ENCODE data around the gene CKMT1B. TPM values are rescaled to one million over a fixed set of nuclear protein-coding genes. Genes with fewer than 3 reads are reported as not detected.
"Not testable (repeated sequence)": the region's sequence is repeated elsewhere in the genome, so short reads cannot be mapped to it uniquely, and the experiment has no call there.

Gene CKMT1B
- 1 to 10 TPM in 1 of 2 donors, under 1 TPM in 1; 0.58 to 4.0 TPM for total RNA-seq
- polyA plus RNA-seq (2013, experiment 1 of 2) = 4.8 TPM
- 3.4 TPM for polyA plus RNA-seq (2013, experiment 2 of 2)
- long read RNA-seq, experiment 1 = 0 reads
- long read RNA-seq, experiment 2 = 0 reads
- long read RNA-seq, experiment 3, transcript CKMT1B-207 (9 exons, 1,747 nt) = major isoform, 24 of 34 reads
- long read RNA-seq, experiment 3, partial matches to known transcripts = 2 of 34 reads
- long read RNA-seq, experiment 3, other reads (novel, unspliced or antisense) = 7 of 34 reads
- long read RNA-seq, experiment 4, partial matches to known transcripts = 0 of 2 reads
- long read RNA-seq, experiment 4, other reads (novel, unspliced or antisense) = 0 of 2 reads

DNA sequence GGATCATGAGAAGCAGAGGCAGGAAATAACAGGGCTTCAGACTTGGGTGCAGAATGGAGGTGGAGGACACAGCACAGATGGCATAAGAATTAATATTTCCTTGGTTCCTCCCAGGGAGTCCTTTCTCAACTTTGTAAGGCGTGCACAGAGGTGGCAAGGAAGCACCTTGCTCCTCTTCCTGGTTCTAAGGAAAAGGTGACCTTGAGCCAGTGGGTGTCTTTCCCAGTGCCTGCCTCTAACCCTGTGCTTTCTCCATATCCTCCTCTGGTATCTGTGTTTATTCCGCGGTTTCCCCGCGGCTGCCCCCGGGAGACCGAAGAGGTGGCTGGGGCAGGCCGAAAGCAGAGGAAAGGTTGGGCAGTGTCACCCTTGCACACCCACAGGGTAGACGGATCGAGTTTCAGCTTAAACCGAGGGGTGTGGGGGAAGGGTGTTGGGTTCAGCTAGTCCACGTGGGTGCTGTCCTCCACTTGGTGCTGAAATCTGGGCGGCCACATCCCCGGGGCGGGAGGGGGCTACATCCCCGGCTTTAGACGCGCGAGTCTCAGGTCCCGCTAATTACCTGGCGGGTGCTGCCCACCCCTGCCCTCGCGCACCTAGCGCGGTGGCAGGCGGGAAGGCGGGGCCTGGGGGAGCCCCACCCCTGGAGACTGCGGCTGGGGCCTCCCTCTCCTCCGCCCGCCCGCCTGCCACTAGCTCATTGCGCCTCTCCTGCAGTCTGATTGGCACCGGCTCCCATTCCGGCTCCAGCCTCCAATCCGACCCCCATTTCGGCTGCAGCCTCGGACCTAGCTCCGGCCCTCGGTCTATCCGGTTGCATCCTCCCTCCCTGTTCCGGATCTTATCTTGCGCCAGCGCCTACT lies at the start of gene CKMT1B:
Gene CKMT1B (plus strand): TSS at position 700 of the 863 bp plus-strand sequence. CDS start 192 bp downstream, outside the sequence.
- not testable (repeated sequence) for H3K9me3 Mint-ChIP-seq; H3K4me1 Mint-ChIP-seq; H3K9me3 ChIP-seq (ENCODE audit: control insufficient read depth, low read length); H3K27me3 Mint-ChIP-seq (ENCODE audit: insufficient read depth); H3K27me3 ChIP-seq (ENCODE audit: control insufficient read depth, insufficient read depth, low read length, poor library complexity, severe bottlenecking); H3K9ac ChIP-seq (ENCODE audit: extremely low read depth, low read length, poor library complexity, severe bottlenecking); H3K4me1 ChIP-seq (ENCODE audit: control insufficient read depth, insufficient read depth, low read length); H3K4me3 Mint-ChIP-seq; H3K27ac Mint-ChIP-seq; H3K27ac ChIP-seq (ENCODE audit: low read depth, low read length); DNase-seq; H3K36me3 ChIP-seq (ENCODE audit: control insufficient read depth, insufficient read depth, low read length); H3K4me3 ChIP-seq (ENCODE audit: low read length); H3K36me3 Mint-ChIP-seq (ENCODE audit: low read depth)
- WGBS, 2 experiments (ENCODE audit: insufficient coverage in 1 of 2, insufficient read length in 1 of 2) = no CpG with 5 or more reads among the region's 43 CpGs

DNA sequence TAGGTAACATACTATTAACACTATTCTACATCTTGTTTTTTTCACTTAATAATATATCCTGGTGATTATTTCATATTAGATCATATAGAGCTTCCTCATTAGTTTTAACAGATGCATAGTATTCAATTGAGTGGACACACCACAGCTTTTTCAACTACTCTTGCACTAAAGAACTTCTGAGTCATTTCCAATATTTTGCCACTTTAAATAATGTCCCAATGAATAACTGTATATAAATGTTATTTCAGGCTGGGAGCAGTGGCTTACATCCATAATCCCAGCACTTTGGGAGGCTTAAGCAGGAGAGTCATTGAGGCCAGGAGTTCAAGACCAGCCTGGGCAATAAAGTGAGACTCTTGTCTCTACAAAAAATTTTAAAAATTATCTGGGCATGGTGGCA lies 49.6 kb upstream of the CKMT1B start:
- Mint-ChIP-seq H3K27me3 (ENCODE audit: insufficient read depth) (peaks cover 2% of the 10 kb centered on the region), H3K4me1 (no peaks in the 10 kb centered on the region), H3K36me3 (ENCODE audit: low read depth) (peaks cover 5% of the 10 kb centered on the region), H3K27ac (no peak overlapping the region), H3K9me3 (peaks cover 10% of the 10 kb centered on the region), H3K4me3 (no peak overlapping the region)
- H3K27me3 ChIP-seq (ENCODE audit: control insufficient read depth, insufficient read depth, low read length, poor library complexity, severe bottlenecking) = no peaks in the 10 kb centered on the region
- no peaks in the 10 kb centered on the region for H3K4me1 ChIP-seq (ENCODE audit: control insufficient read depth, insufficient read depth, low read length)
- DNase-seq = no peak
- H3K27ac ChIP-seq (ENCODE audit: low read depth, low read length) = no peak overlapping the region
- H3K36me3 ChIP-seq (ENCODE audit: control insufficient read depth, insufficient read depth, low read length) = no peaks in the 10 kb centered on the region
- H3K4me3 ChIP-seq (ENCODE audit: low read length) = no peak overlapping the region
- no peak for TF ChIP-seq CTCF (conservative IDR thresholded peaks at IDR 0.05)
- peaks cover 6% of the 10 kb centered on the region for H3K9me3 ChIP-seq (ENCODE audit: control insufficient read depth, low read length)
- H3K9ac ChIP-seq (ENCODE audit: extremely low read depth, low read length, poor library complexity, severe bottlenecking) = no peak overlapping the region

DNA sequence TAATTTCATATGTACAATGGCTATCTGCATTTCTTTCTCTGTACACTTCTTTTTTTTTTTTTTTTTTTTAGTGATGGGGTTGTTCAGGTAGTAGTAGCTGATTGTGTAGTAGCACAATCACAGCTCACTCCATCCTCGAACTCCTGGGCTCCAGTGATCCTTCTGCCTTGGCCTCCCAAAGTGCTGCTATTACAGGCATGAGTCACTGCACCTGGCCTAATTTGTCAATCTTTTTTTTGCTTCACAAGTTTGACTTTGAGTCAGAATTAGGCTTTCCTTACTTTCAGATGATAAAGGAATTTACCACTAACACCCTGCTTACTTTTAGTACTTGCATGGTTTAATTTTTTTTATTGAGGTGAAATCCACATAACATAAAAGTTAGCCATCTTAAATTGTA lies 48.4 kb upstream of the CKMT1B start:
- Mint-ChIP-seq H3K4me3 (no peak overlapping the region), H3K9me3 (peaks cover 10% of the 10 kb centered on the region), H3K27me3 (ENCODE audit: insufficient read depth) (no peaks in the 10 kb centered on the region), H3K36me3 (ENCODE audit: low read depth) (peaks cover 5% of the 10 kb centered on the region), H3K4me1 (no peaks in the 10 kb centered on the region), H3K27ac (no peak overlapping the region)
- no peaks in the 10 kb centered on the region for H3K27me3 ChIP-seq (ENCODE audit: control insufficient read depth, insufficient read depth, low read length, poor library complexity, severe bottlenecking)
- TF ChIP-seq CTCF (conservative IDR thresholded peaks at IDR 0.05) = no peak
- no peak overlapping the region for H3K27ac ChIP-seq (ENCODE audit: low read depth, low read length)
- H3K9me3 ChIP-seq (ENCODE audit: control insufficient read depth, low read length) = peaks cover 6% of the 10 kb centered on the region
- H3K9ac ChIP-seq (ENCODE audit: extremely low read depth, low read length, poor library complexity, severe bottlenecking) = no peak overlapping the region
- H3K4me1 ChIP-seq (ENCODE audit: control insufficient read depth, insufficient read depth, low read length) = no peaks in the 10 kb centered on the region
- 96 to 100% methylated on average over 1 of the region's 1 CpG for WGBS, 2 experiments (ENCODE audit: insufficient coverage in 1 of 2, insufficient read length in 1 of 2)
- H3K36me3 ChIP-seq (ENCODE audit: control insufficient read depth, insufficient read depth, low read length) = no peaks in the 10 kb centered on the region
- no peak overlapping the region for H3K4me3 ChIP-seq (ENCODE audit: low read length)
- DNase-seq = no peak

All from endodermal cell (in vitro differentiated cells).